WTC11 (cell line): Measurements from ENCODE around the gene GALNT17.

Experiments
- CBFB ChIP-seq: sonication (generic); formaldehyde crosslinking; IDR thresholded peaks from 2 replicates; pipeline ENCODE4 v1.8.1; 2022; ENCODE audit warnings: mild to moderate bottlenecking, low read depth, missing genetic modification reagents
- CTCF ChIP-seq: fragments of 200-600 bp; IDR thresholded peaks from 2 replicates; pipeline ENCODE4 v1.8.0; 2022; ENCODE audit warnings: antibody characterized with exemption
- ETV6 ChIP-seq: sonication (generic); formaldehyde crosslinking; IDR thresholded peaks from 2 replicates; pipeline ENCODE4 v1.8.1; 2022; ENCODE audit warnings: mild to moderate bottlenecking, missing genetic modification reagents
- GTF2I ChIP-seq: fragments of 250-450 bp; sonication (Bioruptor Pico); conservative IDR thresholded peaks from 2 replicates; pipeline ENCODE4 v1.4.0; 2021; ENCODE audit warnings: mild to moderate bottlenecking
- MAX ChIP-seq: sonication (generic); formaldehyde crosslinking; IDR thresholded peaks from 2 replicates; pipeline ENCODE4 v1.8.0; 2022; ENCODE audit warnings: mild to moderate bottlenecking, missing genetic modification reagents
- TCF7 ChIP-seq: sonication (generic); formaldehyde crosslinking; IDR thresholded peaks from 2 replicates; pipeline ENCODE4 v1.8.0; 2022; ENCODE audit warnings: mild to moderate bottlenecking, low read depth, missing genetic modification reagents, moderate library complexity
- ZNF121 ChIP-seq: sonication (generic); formaldehyde crosslinking; IDR thresholded peaks from 2 replicates; pipeline ENCODE4 v1.8.0; 2023; ENCODE audit warnings: missing genetic modification reagents
- ZNF671 ChIP-seq: fragments of 250-450 bp; sonication (Bioruptor Pico); IDR thresholded peaks from 2 replicates; pipeline ENCODE4 v1.8.0; 2021; ENCODE audit warnings: mild to moderate bottlenecking

GRCh38 chr7:71095266-71095860 is 36.6 kb upstream of the GALNT17 start:
- no peak for TF ChIP-seq CTCF
- no peak for TF ChIP-seq ZNF121 (CRISPR knock-in tag)
- TF ChIP-seq ZNF671 (CRISPR knock-in tag), result no peak
- no peak for TF ChIP-seq GTF2I (CRISPR knock-in tag)
- no peak for TF ChIP-seq MAX
- no peak for TF ChIP-seq TCF7
- no peak for TF ChIP-seq ETV6 (CRISPR knock-in tag)
- no peak for TF ChIP-seq CBFB (CRISPR knock-in tag)
